Bronchial epithelial cell (primary cell): ENCODE measurements around the gene ABHD17C. TPM values are rescaled to one million over a fixed set of nuclear protein-coding genes. Genes with fewer than 3 reads are reported as not detected.

Experiments
- DNase-seq: peaks from one replicate; pipeline ENCODE4 v3.0.0-alpha.2; 2010; ENCODE audit warnings: low read depth
- FAIRE-seq: peaks from 2 replicates; lab custom pipeline; 2011; peaks lifted over from hg19 to GRCh38; lab: Jason Lieb, UNC
- H3K27me3 ChIP-seq: 2 replicates; pipeline ENCODE4 v1.5.1; 2011; ENCODE audit warnings: low read length; ENCODE audit not compliant: control insufficient read depth, insufficient read depth
- H3K36me3 ChIP-seq: 2 replicates; pipeline ENCODE4 v1.5.1; 2011; ENCODE audit warnings: low read length; ENCODE audit not compliant: control insufficient read depth, insufficient read depth
- H3K4me3 ChIP-seq: 2 replicates; pipeline ENCODE4 v1.5.1; 2011; ENCODE audit warnings: mild to moderate bottlenecking, low read depth, low read length, control low read depth
- total RNA-seq: library from RNA; depleted of rRNA; stranded (reverse); fragments of >200 nt; gene quantifications from 2 replicates; pipeline ENCODE4 v1.2.1, GENCODE V29; 2014
- TF ChIP-seq, protein P1 (sequence below): IDR thresholded peaks from 2 replicates; pipeline ENCODE4 v1.5.1; 2011; ENCODE audit warnings: mild to moderate bottlenecking, moderate library complexity, low read length, control low read depth, inconsistent platforms; ENCODE audit not compliant: insufficient read depth, severe bottlenecking

ABHD17C gene
- total RNA-seq, 1 donor from 2014 or later = 30.5 TPM

GRCh38 chr15:80691575-80691974 is 3.5 kb upstream of the ABHD17C start:
- TF ChIP-seq, protein P1, sequence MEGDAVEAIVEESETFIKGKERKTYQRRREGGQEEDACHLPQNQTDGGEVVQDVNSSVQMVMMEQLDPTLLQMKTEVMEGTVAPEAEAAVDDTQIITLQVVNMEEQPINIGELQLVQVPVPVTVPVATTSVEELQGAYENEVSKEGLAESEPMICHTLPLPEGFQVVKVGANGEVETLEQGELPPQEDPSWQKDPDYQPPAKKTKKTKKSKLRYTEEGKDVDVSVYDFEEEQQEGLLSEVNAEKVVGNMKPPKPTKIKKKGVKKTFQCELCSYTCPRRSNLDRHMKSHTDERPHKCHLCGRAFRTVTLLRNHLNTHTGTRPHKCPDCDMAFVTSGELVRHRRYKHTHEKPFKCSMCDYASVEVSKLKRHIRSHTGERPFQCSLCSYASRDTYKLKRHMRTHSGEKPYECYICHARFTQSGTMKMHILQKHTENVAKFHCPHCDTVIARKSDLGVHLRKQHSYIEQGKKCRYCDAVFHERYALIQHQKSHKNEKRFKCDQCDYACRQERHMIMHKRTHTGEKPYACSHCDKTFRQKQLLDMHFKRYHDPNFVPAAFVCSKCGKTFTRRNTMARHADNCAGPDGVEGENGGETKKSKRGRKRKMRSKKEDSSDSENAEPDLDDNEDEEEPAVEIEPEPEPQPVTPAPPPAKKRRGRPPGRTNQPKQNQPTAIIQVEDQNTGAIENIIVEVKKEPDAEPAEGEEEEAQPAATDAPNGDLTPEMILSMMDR = no peak
- H3K27me3 ChIP-seq = no peaks in the 10 kb centered on the region
- H3K4me3 ChIP-seq = no peak overlapping the region
- no peaks in the 10 kb centered on the region for H3K36me3 ChIP-seq
- DNase-seq (peak; percentile 72), FAIRE-seq (no peak)

- TF ChIP-seq, protein P1 = no peak
- Histone ChIP-seq H3K27me3 (no peaks in the 10 kb centered on the region), H3K36me3 (no peaks in the 10 kb centered on the region), H3K4me3 (peak overlapping the region; percentile 61)
- FAIRE-seq (no peak), DNase-seq (no peak)
These were observed 1.2 kb upstream of the ABHD17C start for GRCh38 chr15:80693682-80694610.

GRCh38 chr15:80694611-80695098 is 455 bp upstream of the ABHD17C start:
- no peak for FAIRE-seq
- H3K36me3 ChIP-seq = no peaks in the 10 kb centered on the region
- peak overlapping the region; percentile 61 for H3K4me3 ChIP-seq
- TF ChIP-seq, protein P1 = no peak
- no peak for DNase-seq
- no peaks in the 10 kb centered on the region for H3K27me3 ChIP-seq

DNA sequence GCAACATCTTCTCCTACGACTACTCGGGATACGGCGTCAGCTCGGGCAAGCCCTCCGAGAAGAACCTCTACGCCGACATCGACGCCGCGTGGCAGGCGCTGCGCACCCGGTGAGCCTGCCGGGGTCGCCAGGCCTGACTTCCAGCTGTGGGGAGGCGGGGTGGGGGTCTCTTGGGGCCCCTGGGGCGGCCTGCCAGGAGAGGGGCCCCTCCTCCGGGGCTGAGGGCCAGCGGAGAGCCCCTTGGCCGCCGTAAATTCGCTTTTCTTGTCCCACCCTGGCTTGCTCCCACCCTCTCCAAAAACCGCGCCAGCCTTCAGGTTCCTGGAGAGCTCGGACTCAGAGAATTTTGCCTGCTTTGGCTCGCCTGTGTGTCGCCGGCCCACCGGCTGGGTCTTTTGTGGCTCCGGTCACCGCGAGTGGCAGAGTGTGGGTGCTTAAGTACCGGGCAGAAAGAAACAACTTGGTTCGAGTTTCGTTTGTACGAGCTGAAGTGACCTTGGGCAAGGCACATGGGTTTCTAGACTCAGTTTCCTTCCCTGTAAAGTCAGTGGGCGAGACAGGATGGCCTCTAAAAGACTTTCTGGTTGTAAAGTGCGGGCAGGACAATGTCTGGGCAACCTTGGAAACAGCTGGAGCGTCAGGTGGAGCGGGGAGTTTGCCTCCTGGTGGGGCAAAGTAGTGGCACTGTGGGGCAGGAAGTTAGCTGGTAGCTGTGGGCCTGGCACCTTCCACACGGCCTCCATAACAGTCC is 976 bp downstream of the ABHD17C start:
- Histone ChIP-seq H3K4me3 (peak overlapping the region; percentile 85), H3K36me3 (no peaks in the 10 kb centered on the region), H3K27me3 (no peaks in the 10 kb centered on the region)
- FAIRE-seq (no peak), DNase-seq (peak; percentile 51)
- TF ChIP-seq, protein P1 = peak; percentile 85

- FAIRE-seq (no peak), DNase-seq (no peak)
- no peaks in the 10 kb centered on the region for H3K36me3 ChIP-seq
- TF ChIP-seq, protein P1 = no peak
- no peaks in the 10 kb centered on the region for H3K27me3 ChIP-seq
- peak overlapping the region; percentile 85 for H3K4me3 ChIP-seq
These were observed 2.1 kb downstream of the ABHD17C start for GRCh38 chr15:80697075-80697685.
